ENCODE measurements around the gene MTOR.
"Not testable (repeated sequence)": the region's sequence is repeated elsewhere in the genome, so short reads cannot be mapped to it uniquely, and the experiment has no call there.

The MTOR gene

GRCh38 chr1:11262171-11263049 is at the start of gene MTOR:
Gene MTOR, minus strand, starts transcription at chr1:11262551. Its CDS starts 3,142 bp downstream, at chr1:11259409.
- peak; percentile 99 for DNase-seq

GRCh38 chr1:11309385-11309784 is 47.0 kb upstream of the MTOR start:
- no peak for DNase-seq

- no peak for DNase-seq
Measured at GRCh38 chr1:11308699-11309224, 46.4 kb upstream of the MTOR start.

- DNase-seq: no peak
Measured at GRCh38 chr1:11307852-11308251, 45.5 kb upstream of the MTOR start.

- DNase-seq: not testable (repeated sequence)
Measured at GRCh38 chr1:11305516-11305915, 43.2 kb upstream of the MTOR start.

GRCh38 chr1:11302366-11302765 is 40.0 kb upstream of the MTOR start:
- DNase-seq: no peak

- DNase-seq: no peak
Measured at GRCh38 chr1:11301601-11302000, 39.2 kb upstream of the MTOR start.

GRCh38 chr1:11299225-11299574 is 36.8 kb upstream of the MTOR start:
- DNase-seq: no peak

GRCh38 chr1:11298390-11299224 is 36.3 kb upstream of the MTOR start:
- no peak for DNase-seq

GRCh38 chr1:11297774-11298173 is 35.4 kb upstream of the MTOR start:
- not testable (repeated sequence) for DNase-seq

GRCh38 chr1:11295905-11296304 is 33.6 kb upstream of the MTOR start:
- peak; percentile 30 for DNase-seq

GRCh38 chr1:11294951-11295350 is 32.6 kb upstream of the MTOR start:
- DNase-seq: no peak

GRCh38 chr1:11293856-11294255 is 31.5 kb upstream of the MTOR start:
- DNase-seq: no peak

GRCh38 chr1:11291049-11291448 is 28.7 kb upstream of the MTOR start:
- no peak for DNase-seq

GRCh38 chr1:11289064-11289463 is 26.7 kb upstream of the MTOR start:
- DNase-seq: no peak

- no peak for DNase-seq
Measured at GRCh38 chr1:11286735-11287410, 24.5 kb upstream of the MTOR start.

- DNase-seq: no peak
Measured at GRCh38 chr1:11285883-11286734, 23.8 kb upstream of the MTOR start.

- DNase-seq: no peak
Measured at GRCh38 chr1:11284784-11285183, 22.4 kb upstream of the MTOR start.

GRCh38 chr1:11283151-11283550 is 20.8 kb upstream of the MTOR start:
- DNase-seq: no peak

- DNase-seq: no peak
Measured at GRCh38 chr1:11281518-11282331, 19.4 kb upstream of the MTOR start.

GRCh38 chr1:11280719-11281376 is 18.5 kb upstream of the MTOR start:
- peak; percentile 28 for DNase-seq
